ENCODE data around the gene CD80.

DNA sequence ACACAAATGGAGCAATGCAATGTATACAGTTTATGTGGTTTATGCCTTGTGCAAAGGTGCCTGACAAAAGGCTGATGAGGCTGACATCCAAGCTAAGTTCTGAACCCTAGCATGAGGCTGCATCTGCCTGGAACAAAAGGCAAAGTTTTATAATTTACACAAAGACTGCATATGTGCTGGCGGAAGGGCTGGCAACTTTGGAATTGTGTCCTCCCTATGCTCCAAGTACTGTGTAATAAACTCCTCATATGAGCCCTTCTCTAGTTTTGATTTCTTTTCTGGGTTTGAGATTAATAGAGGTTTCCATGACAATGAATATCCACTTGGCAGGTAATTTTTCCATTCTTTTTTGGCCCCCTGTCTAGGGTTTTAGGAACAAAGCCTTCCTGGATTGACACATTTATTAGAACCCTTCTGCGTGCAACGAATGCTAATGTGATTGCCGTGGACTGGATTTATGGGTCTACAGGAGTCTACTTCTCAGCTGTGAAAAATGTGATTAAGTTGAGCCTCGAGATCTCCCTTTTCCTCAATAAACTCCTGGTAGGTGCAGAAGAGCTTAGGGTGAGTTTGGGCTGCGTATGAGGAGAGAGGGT lies 49.1 kb upstream of the CD80 start:
- TF ChIP-seq YY1 (IDR thresholded peaks at IDR 0.05; ENCODE audit: insufficient read depth, insufficient read length) (no peak), SUZ12 (IDR thresholded peaks at IDR 0.05; ENCODE audit: extremely low read depth, insufficient read depth, insufficient read length) (no peak)

All from NT2/D1 (cell line).